VCaP (cell line): ENCODE measurements around the gene LRP1.

Source experiments
- H3K27ac ChIP-seq: fragments of 450-650 bp; 2 replicates; pipeline ENCODE4 v1.5.1; 2017
- TF ChIP-seq, protein P1 (sequence below): fragments of 450-650 bp; conservative IDR thresholded peaks from 2 replicates; pipeline ENCODE4 v1.5.1; 2017; ENCODE audit warnings: mild to moderate bottlenecking, moderate library complexity

The LRP1 gene

DNA sequence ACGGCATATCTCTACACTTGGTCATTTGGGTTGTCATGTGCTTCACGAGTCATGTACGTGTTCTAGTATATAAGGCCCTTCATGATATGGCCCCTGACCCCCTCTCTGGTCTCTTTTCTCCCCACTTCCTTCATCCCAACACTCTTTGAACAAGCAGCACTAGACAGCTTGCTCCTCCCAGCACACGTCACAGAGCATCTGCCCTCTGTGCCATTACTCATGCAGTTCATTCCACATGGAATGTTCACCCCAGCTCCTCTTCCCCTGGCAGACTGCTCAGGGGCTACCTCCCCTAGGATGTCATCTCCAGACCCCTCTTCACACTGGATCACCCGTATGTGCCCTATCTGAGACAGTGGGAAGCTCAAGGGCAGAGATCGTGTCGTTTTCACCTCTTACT is 33.2 kb downstream of the LRP1 start:
- H3K27ac ChIP-seq, result no peak overlapping the region
- TF ChIP-seq, protein P1, sequence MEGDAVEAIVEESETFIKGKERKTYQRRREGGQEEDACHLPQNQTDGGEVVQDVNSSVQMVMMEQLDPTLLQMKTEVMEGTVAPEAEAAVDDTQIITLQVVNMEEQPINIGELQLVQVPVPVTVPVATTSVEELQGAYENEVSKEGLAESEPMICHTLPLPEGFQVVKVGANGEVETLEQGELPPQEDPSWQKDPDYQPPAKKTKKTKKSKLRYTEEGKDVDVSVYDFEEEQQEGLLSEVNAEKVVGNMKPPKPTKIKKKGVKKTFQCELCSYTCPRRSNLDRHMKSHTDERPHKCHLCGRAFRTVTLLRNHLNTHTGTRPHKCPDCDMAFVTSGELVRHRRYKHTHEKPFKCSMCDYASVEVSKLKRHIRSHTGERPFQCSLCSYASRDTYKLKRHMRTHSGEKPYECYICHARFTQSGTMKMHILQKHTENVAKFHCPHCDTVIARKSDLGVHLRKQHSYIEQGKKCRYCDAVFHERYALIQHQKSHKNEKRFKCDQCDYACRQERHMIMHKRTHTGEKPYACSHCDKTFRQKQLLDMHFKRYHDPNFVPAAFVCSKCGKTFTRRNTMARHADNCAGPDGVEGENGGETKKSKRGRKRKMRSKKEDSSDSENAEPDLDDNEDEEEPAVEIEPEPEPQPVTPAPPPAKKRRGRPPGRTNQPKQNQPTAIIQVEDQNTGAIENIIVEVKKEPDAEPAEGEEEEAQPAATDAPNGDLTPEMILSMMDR, result no peak

DNA sequence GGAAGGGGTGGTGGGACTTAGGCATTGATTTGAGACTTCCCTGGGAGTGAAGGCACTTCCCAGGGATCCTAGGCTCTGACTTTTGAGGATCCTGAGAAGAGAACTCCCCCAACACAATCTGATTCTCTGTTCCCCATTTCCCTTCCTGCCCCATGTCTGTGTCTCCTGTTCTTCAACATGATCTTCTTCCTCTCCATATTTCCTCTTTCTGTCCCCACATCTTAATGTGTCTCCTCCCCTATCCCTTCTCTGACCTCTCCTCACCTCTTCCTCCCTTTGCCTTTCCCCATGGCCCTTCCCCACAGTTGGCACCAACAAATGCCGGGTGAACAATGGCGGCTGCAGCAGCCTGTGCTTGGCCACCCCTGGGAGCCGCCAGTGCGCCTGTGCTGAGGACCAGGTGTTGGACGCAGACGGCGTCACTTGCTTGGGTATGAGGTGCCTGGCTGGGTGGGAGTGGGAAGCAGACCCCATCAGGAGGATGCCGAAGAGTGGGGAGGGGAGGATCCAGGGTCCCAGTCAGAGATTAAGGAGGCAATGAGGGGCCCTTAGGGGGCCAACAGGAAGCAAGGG is 34.4 kb downstream of the LRP1 start:
- no peak overlapping the region for H3K27ac ChIP-seq
- TF ChIP-seq, protein P1, result no peak

DNA sequence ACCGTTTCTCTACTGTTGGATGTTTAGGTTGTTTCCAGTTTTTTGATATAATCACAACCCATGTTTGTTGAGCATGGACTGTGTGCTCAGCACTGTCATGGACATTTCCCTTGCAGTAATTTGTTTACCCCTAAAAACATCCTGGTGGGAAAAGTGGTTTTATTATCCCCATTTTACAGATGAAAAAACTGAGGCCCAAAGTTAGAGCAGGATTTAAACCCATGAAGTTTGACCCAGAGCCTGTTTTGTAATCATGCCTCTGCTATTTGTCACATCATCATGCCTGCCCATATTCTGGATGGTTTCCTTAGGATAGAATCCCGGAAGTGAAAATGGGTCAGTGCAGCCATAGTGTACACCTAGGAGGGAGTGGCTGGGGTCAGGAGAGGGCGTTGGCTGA is 36.2 kb downstream of the LRP1 start:
- H3K27ac ChIP-seq, result no peak overlapping the region
- TF ChIP-seq, protein P1, result no peak

DNA sequence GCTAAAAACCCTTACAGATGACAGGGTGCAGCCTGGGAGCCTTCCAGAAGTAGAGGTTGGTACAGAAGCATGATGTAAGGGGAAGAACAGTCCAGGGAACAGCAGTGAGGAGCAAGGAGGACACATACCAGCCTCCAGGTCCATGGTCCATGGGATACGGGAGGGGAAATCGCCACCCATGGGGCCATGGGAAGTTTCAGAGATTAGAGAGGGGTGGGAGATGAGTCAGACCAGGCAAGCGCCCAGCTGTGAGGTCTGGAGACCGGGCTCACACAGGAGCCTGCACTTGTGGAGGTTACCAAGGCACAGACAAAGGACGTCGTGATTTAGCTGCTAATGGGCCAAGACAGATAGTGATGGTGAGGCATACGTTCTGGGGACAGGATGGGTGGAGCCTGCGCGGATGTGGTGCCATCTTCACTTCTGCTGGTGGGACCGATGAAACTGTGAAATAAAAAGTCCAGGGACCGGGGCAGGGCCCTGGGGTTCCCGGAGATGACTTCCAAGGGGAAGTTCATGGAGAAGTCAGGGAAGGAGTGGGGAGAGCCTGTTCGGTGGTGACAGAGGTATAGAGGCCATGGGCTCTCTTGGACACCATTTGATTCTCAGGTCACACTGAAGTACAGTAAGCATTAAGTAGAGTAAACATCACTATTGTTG is 36.8 kb downstream of the LRP1 start:
- TF ChIP-seq, protein P1, result no peak
- H3K27ac ChIP-seq, result no peak overlapping the region

DNA sequence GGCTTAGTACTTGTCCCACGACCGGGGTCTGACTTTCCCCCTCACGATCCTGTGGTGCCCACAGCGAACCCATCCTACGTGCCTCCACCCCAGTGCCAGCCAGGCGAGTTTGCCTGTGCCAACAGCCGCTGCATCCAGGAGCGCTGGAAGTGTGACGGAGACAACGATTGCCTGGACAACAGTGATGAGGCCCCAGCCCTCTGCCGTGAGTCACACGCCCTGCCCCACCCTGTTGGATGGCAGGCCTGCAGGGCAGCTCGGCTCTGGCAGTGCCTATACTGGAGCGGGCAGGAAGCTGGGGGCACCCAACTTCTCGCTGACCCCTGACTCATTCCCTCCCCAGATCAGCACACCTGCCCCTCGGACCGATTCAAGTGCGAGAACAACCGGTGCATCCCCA is 37.5 kb downstream of the LRP1 start:
- TF ChIP-seq, protein P1, result no peak
- no peak overlapping the region for H3K27ac ChIP-seq

DNA sequence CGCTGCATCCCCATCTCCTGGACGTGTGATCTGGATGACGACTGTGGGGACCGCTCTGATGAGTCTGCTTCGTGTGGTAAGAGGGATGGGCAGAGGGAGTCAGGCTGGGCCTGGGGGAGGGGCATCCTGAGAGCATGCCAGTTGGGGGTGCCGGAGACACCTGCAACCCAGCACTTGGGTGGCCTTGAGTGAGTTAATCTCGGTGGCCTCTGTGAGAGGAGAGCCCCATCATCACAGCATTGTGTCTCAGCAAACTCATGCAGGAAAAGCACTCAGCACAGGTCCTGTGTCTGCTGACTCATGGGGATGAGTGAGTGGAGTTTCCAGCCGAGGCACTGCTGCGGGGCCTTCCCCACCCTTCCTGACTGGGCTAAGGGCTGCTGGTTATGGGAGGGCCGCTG is 38.7 kb downstream of the LRP1 start:
- H3K27ac ChIP-seq, result no peak overlapping the region
- TF ChIP-seq, protein P1, result no peak

DNA sequence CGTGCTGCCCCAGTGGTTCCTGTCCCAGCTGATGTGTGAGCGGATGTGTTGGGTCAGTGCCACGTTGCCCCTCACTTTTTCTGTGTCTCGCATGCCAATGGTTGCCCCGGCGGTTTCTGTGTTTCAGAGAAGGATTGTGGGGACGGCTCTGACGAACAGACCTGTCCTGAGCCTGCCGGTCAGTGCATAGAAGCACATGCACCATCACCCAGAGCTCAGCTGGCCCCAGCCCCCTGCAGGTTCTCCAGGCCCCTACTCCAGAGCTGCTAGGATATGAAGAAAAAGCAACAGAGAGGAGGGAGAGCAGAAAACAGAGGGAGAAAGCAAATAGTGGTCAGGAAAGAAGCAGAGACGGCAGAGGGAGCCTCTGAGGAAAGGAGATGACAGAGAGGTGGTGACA is 39.8 kb downstream of the LRP1 start:
- no peak overlapping the region for H3K27ac ChIP-seq

More for the DNA sequence above, 39.8 kb downstream of the LRP1 start:
- TF ChIP-seq, protein P1, result no peak
